Mucosa of descending colon (tissue), 3 donors: ENCODE results near the gene TTLL13. TPM values are rescaled to one million over a fixed set of nuclear protein-coding genes. Genes with fewer than 3 reads are reported as not detected.
"Not testable (repeated sequence)": the region's sequence is repeated elsewhere in the genome, so short reads cannot be mapped to it uniquely, and the experiment has no call there.

ENCODE experiments used
- ATAC-seq: fragments of 200-7000 bp; cut with Tn5 transposase; one replicate; pipeline ENCODE4 v1.9.1; 2020; ENCODE audit warnings: mild to moderate bottlenecking, moderate library complexity
- DNase-seq, 3 donors: peaks; one replicate each; pipeline ENCODE4 v3.0.0-alpha.2; 2020
- H3K36me3 ChIP-seq: fragments of 200-600 bp; one replicate; pipeline ENCODE4 v1.8.0; 2021; ENCODE audit warnings: low read depth, mild to moderate bottlenecking
- H3K4me1 ChIP-seq: fragments of 200-600 bp; one replicate; pipeline ENCODE4 v1.8.0; 2021; ENCODE audit warnings: low read depth, mild to moderate bottlenecking
- H3K4me3 ChIP-seq: fragments of 200-600 bp; one replicate; pipeline ENCODE4 v1.8.0; 2021; ENCODE audit warnings: mild to moderate bottlenecking
- H3K9me3 ChIP-seq: fragments of 200-600 bp; one replicate; pipeline ENCODE4 v1.8.0; 2021; ENCODE audit warnings: mild to moderate bottlenecking
- CTCF ChIP-seq: fragments of 200-600 bp; IDR thresholded peaks from one replicate; pipeline ENCODE4 v1.8.0; 2022; ENCODE audit warnings: antibody characterized with exemption, mild to moderate bottlenecking
- intact Hi-C, 2 donors: fragments of 100-400 bp; cut with DNase I in 1 of 2; cut with micrococcal nuclease in 1 of 2; formaldehyde crosslinking; loops; one replicate each; pipeline versions ENCODE4 v1.11.0 to v1.11.1; 2022; cut with DNase I, micrococcal nuclease
- total RNA-seq, 3 donors: library from RNA; stranded (reverse); fragmentation: NEBNext Ultra II Directional in 2 of 3; extraction: Animal tissue kit (Norgen Biotek cat#: 25700) in 2 of 3; gene quantifications; one replicate each; pipeline versions ENCODE4 v1.2.1 to v1.2.4, GENCODE V29; 2021 to 2023
- donor health status: DM: no; HTN: no; CAD: no; lungs with moderate emphysema.
- donor health status: DM: no; HTN: no; CAD: no.
- donor health status: DM: no; HTN: yes; CAD: no.

TTLL13 gene
- total RNA-seq, 3 donors from 2014 or later, result 0.34 to 0.93 (median 0.63) TPM

GRCh38 chr15:90294159-90294558, 44.8 kb downstream of the TTLL13 start:
- Histone ChIP-seq H3K4me3 (no peak overlapping the region), H3K4me1 (peaks cover 6% of the 10 kb centered on the region), H3K36me3 (no peaks in the 10 kb centered on the region), H3K9me3 (no peaks in the 10 kb centered on the region)
- DNase-seq (no peak), ATAC-seq (no peak)
- intact Hi-C loops, result no loop called here
- TF ChIP-seq CTCF, result no peak

GRCh38 chr15:90294601-90295269, 45.4 kb downstream of the TTLL13 start:
- TF ChIP-seq CTCF, result no peak
- Histone ChIP-seq H3K4me3 (no peak overlapping the region), H3K36me3 (no peaks in the 10 kb centered on the region), H3K9me3 (no peaks in the 10 kb centered on the region), H3K4me1 (peaks cover 6% of the 10 kb centered on the region)
- intact Hi-C loops, result no loop called here
- ATAC-seq (no peak), DNase-seq (no peak)

GRCh38 chr15:90295270-90295648, 45.9 kb downstream of the TTLL13 start:
- TF ChIP-seq CTCF, result no peak
- Histone ChIP-seq H3K9me3 (no peaks in the 10 kb centered on the region), H3K4me3 (no peak overlapping the region), H3K4me1 (peaks cover 6% of the 10 kb centered on the region), H3K36me3 (no peaks in the 10 kb centered on the region)
- DNase-seq (no peak), ATAC-seq (no peak)
- intact Hi-C loops, result no loop called here

- H3K36me3 ChIP-seq, H3K9me3 ChIP-seq, intact Hi-C loops, H3K4me1 ChIP-seq, DNase-seq, ATAC-seq, H3K4me3 ChIP-seq: not testable (repeated sequence)
Measured at GRCh38 chr15:90296316-90296884, 47.0 kb downstream of the TTLL13 start.

GRCh38 chr15:90297021-90297420, 47.7 kb downstream of the TTLL13 start:
- no peak for ATAC-seq
- intact Hi-C loops, result no loop called here
- no peaks in the 10 kb centered on the region for H3K9me3 ChIP-seq
- no peak for TF ChIP-seq CTCF
- DNase-seq, result no peak
- H3K4me3 ChIP-seq, result no peak overlapping the region
- no peaks in the 10 kb centered on the region for H3K36me3 ChIP-seq
- H3K4me1 ChIP-seq, result peaks cover 6% of the 10 kb centered on the region

- DNase-seq (no peak), ATAC-seq (no peak)
- no peak overlapping the region for H3K4me3 ChIP-seq
- no peaks in the 10 kb centered on the region for H3K9me3 ChIP-seq
- TF ChIP-seq CTCF, result no peak
- H3K4me1 ChIP-seq, result no peaks in the 10 kb centered on the region
- intact Hi-C loops, result no loop called here
- no peaks in the 10 kb centered on the region for H3K36me3 ChIP-seq
Measured at GRCh38 chr15:90300541-90300940, 51.2 kb downstream of the TTLL13 start.
